Measurements from ENCODE around the gene RGS9BP.
"Not testable (repeated sequence)": the region's sequence is repeated elsewhere in the genome, so short reads cannot be mapped to it uniquely, and the experiment has no call there.

The RGS9BP gene

GRCh38 chr19:32700129-32700528, 24.5 kb downstream of the RGS9BP start:
- DNase-seq = not testable (repeated sequence)

- peak; percentile 11 for DNase-seq
Measured at GRCh38 chr19:32702010-32702409, 26.4 kb downstream of the RGS9BP start.

GRCh38 chr19:32704006-32704405, 28.4 kb downstream of the RGS9BP start:
- not testable (repeated sequence) for DNase-seq

GRCh38 chr19:32708457-32708856, 32.8 kb downstream of the RGS9BP start:
- DNase-seq = no peak

DNA sequence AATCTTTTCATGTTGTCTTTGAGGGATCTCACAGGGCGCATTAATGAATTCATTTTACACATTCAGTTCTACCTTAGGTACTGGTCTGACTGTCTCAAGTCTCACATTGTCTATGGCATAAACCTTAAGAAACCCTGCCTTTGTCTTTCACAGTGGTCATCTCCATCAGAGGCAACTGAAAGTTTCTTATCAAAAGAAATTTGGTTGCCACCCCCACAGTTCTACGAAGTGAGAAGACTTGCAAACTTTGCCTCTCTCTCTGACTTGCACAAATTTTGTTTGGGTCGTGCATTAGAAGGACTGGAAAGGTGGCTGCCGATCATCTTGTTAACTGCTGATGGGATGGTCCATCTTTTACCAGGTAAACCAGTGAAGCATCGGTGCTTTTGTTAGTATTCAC, 33.4 kb downstream of the RGS9BP start:
- no peak for DNase-seq

DNA sequence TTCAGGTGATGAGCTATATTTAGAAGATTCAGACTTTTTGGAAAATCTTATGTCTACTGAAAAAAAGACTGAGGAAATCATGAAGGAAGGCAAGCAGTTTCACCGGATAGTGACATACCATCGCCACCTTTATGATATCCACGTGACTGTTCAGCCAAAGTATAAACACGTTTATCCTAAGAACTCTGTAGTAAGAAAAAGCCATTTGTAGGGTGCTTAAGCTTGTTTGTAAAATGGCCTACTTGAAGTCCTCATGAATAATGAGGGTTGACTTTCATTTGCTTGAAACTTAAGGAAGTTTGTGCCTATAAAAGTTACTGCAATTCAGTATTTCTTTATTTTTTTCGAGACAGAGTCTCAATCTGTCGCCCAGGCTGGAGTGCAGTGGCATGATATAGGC, 36.1 kb downstream of the RGS9BP start:
- no peak for DNase-seq

- not testable (repeated sequence) for DNase-seq
Measured at GRCh38 chr19:32716203-32716602, 40.6 kb downstream of the RGS9BP start.

- no peak for DNase-seq
Measured at GRCh38 chr19:32717496-32717895, 41.8 kb downstream of the RGS9BP start.

GRCh38 chr19:32718286-32718685, 42.6 kb downstream of the RGS9BP start:
- DNase-seq = no peak

DNA sequence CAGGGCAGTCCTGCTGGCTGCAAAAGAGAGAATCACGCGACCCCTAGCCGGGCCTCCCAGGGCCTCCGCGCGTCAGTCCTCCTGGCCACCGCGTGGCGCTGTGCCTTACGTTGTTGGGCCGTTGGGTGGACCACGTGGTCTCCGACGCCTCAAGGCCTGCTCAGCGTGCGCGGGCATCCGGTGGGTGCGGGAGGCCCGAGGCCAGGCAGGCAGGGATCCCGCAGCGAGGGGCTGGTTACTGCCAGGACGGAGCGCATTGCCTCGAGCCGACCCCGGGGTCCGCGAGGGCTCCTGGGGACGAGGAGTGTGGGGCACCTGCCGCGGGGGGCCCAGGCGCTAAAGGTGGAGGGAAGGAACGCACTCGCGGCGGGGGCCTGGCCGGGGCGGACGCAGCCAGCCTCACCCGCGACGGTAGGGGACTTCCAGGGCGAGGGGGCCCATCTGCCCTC, 44.0 kb downstream of the RGS9BP start, which contains the start of gene TDRD12:
Gene TDRD12, plus strand, starts transcription at position 157 of the 449 bp plus-strand sequence. CDS start 306 bp downstream, outside the sequence.
- DNase-seq = no peak

DNA sequence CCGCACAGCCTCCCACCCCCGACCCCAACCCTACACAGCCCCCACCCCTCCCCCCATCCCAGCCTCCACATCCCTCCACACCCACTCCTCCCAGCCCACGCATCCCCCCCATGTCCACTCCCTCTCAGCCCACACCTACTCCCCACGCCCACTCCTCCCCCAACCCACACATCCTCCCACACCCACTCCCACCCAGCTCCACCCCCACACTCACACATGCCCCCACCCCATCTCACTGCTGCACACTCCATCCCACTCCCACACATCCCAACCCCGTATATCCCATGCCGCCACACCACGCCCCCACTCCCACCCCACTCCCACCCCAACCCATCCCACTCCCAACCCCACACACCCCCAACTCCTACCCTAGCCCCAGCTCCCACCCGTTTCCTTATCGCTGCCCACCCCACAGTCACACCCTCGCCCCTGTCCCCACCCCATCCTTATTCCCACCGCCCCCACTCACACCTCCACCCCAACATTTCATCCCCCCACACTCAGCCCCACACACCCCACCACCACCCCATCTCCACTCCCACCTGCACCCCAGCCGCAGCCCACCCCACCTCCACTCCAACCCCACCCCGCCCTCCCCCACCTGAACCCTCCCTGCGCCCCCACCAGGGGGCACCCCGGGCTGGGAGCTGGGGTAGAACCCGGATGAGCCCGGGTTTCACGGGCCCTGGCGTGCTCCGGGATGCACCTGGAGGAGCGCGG, 44.7 kb downstream of the RGS9BP start:
- no peak for DNase-seq

GRCh38 chr19:32720936-32721250, 45.2 kb downstream of the RGS9BP start:
- no peak for DNase-seq
